Right ventricle myocardium inferior (tissue), 1 donor: ENCODE measurements around the gene KRTAP12-2. TPM values are rescaled to one million over a fixed set of nuclear protein-coding genes. Genes with fewer than 3 reads are reported as not detected.
"Not testable (repeated sequence)": the region's sequence is repeated elsewhere in the genome, so short reads cannot be mapped to it uniquely, and the experiment has no call there.

Experiments
- ATAC-seq: fragments of 200-7000 bp; cut with Tn5 transposase; one replicate; pipeline ENCODE4 v1.9.1; 2020; ENCODE audit warnings: mild to moderate bottlenecking, moderate library complexity
- DNase-seq: peaks from one replicate; pipeline ENCODE4 v3.0.0; 2021; ENCODE audit errors: missing footprints
- intact Hi-C: fragments of 100-400 bp; cut with DNase I; formaldehyde crosslinking; loops from one replicate; pipeline ENCODE4 v1.11.0; 2022
- total RNA-seq: library from RNA; stranded (reverse); fragmentation: NEBNext Ultra II Directional; extraction: Animal tissue kit (Norgen Biotek cat#: 25700); gene quantifications from one replicate; pipeline ENCODE4 v1.2.1, GENCODE V29; 2021
- donor health status: DM: no; HTN: yes; CAD: no; lungs with severe emphysema.

Gene KRTAP12-2
- total RNA-seq, 1 donor from 2014 or later: not detected

DNA sequence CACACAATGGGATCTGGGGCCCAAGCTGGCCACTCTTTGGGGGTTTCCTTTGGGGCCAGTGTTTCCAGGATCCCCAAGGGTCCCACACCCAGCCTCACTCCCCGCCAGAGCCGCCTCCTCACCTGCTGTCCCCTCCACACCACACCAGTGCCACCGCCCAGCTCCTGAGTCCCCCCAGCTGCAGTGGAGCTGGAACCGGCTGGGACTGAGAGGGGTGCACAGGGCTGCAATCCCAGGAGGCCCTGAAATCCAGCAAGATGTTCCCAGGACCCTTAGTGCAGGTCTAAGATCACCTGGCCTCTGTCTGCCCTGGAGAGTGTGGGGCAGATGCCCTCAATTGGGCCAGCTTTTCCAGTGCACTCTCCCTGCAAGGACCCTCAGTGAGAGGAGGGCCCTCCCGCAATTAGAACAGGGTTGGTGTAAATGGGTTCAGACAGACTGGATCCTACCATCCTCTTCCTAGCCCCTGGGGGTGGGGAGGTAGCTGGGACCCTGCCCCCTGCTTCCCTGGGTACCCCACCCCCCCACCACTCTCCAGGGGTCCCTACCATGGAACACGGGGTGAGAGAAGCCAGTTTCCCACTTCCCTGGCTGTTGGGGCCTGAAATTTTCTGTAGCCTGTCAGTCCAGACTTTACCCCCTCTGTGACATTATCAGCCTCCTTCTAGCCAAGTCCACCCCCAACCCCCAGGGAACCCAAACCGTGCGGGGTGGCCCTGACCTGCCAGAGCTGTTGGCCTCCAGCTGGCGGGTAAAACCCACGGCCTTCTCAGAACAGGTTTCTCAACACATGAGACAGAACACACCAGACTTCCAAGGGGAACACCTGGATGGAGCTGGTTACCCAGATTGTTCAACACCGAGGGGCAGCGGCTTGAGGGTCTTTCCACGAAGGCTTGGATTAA lies 37.3 kb upstream of the KRTAP12-2 start:
- intact Hi-C loops: no loop called here
- no peak for ATAC-seq
- peak; percentile 58 for DNase-seq

DNA sequence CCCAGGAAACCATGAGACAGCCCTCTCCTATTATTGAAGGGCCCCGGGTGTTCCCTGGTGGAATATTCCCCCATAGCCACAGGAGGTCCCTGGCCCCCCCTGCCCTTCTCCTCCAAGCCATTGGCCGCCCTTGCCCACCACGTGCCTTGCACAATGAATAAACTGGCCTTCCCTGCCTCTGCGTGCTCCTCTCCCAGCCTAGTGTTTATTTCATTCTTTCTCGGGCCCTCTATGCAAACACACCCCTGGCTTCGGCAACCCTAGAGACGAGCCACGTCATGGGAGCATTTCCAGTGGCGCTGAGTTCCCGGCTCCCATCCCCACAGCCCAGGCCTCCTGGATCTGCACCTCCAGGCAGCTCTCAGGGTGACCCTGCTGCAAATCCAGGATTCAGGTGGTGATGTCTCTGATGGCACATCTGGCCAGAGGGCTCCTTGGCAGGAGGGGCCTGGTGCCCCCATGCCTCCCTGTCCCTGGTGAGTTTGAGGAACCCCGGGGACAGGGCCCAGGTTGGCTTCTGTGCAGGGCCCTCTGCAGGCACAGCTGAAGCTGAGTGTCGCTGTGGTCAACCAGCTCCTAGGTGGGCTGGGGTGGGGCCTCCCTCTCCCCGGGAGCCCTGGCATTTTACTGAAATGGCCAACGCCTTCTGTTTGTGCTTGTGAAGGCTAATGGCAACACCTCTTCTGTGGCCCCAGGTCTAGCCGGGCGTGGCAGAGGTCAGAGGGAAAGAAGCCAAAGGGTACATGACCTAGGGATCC lies 36.4 kb upstream of the KRTAP12-2 start:
- DNase-seq (peak; percentile 50), ATAC-seq (no peak)
- intact Hi-C loops: no loop called here

DNA sequence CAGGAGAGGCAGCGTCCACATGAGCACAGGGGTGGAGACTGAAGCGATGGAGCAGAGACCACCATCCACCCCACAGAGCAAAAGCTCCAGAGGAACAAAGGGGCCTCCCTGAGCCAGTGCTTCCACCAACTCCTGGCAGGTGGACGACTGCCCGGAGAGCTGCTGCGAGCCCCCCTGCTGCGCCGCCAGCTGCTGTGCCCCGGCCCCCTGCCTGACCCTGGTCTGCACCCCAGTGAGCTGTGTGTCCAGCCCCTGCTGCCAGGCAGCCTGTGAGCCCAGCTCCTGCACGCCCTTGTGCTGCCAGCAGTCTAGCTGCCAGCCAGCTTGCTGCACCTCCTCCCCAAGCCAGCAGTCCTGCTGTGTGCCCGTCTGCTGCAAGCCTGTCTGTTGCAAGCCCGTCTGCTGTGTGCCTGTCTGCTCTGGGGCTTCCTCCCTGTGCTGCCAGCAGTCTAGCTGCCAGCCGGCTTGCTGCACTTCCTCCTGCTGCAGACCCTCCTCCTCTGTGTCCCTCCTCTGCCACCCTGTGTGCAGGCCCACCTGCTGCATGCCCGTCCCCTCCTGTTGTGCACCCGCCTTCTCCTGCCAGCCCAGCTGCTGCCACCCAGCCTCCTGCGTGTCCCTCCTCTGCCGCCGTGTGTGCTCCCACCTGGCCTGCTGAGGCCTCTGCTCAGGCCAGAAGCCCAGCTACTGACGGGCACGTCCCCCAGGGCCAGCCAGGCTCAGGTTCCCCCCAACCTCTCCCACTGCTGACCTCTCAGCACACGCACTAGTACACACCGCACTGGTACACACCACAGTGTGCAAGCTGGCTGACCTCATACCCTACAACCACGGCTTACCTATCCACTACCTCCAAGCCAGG lies 35.6 kb upstream of the KRTAP12-2 start:
- DNase-seq: peak; percentile 64

DNA sequence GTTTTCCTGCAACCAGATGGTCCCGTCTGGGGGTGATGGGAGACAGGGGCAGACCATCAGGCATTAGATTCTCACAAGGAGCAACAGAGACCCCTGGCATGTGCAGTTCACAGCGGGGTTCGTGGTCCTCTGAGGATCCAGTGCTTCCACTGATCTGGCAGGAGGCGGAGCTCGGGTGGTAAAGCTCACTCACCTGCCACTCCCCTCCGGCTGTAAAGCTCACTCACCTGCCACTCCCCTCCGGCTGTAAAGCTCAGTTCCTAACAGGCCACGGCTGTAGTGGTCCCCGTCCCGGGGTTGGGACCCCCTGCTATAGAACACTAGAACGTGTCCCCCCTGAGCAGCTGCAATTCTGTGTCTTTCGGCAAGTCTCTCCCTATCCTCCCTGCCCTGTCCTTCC lies 34.8 kb upstream of the KRTAP12-2 start:
- intact Hi-C loops: no loop called here
- ATAC-seq: no peak
- no peak for DNase-seq

More for the DNA sequence above, 35.6 kb upstream of the KRTAP12-2 start:
- intact Hi-C loops: no loop called here
- no peak for ATAC-seq

DNA sequence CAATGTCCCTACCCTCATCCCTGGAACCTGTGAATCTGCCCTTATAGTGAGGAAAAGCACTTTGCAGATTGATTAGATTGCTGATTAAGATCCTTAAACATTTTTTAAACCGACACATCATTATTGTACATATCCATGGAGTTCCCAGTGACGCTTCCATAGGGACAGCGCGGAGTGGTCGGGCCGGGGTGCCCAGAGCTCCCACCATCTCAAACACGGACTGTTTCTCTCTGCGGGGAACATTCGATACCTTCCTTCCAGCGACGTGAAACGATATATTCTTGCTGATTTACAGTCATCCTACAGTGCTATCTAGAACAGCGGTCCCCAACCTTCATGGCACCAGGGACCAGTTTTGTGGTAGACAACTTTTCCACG lies 34.3 kb upstream of the KRTAP12-2 start:
- DNase-seq (no peak), ATAC-seq (no peak)
- intact Hi-C loops: no loop called here

DNA sequence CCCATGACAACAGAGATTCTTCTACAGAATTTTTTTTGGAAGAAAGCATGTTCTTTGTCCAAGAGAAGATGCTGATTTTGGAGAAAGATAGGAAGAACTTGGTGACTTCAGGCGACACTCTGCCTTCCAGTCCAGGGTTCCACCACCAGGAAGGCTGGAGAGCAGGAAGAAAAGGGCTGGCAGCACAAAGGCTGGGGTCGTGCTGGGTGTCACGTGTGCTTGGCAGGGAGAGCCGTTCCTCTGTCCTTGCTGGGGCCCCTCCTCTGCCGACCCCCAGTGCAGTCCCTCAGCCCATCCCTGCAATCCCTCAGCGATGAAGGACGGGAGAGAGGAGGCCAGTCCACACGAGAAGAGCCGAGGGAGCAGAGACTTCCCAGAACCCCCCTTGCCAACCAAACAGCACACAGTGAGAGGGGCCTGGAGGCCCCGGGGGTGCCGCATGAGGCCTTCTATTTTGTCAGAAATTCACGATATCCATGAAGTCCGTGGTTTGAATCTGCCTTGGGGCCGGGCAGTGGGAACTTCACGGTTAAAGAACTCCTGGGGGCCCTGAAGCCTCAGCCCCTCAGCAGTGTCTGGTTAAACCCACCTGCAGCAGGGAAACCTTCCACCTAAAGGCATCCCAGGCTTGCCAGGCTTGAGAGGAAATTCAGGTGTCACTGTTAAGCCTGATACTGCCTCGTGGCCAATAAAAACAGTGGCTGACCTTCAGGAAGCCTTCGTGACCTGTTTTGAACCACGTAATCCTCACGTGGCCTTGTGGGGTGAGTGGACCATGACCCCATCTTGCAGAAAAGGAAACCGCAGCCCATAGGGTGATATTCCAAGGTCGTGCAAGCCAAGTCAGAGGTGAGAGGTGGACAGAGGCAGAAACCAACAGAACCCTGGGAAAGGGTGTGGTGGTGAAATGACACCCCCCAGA lies 33.6 kb upstream of the KRTAP12-2 start:
- intact Hi-C loops: no loop called here
- no peak for ATAC-seq
- no peak for DNase-seq

DNA sequence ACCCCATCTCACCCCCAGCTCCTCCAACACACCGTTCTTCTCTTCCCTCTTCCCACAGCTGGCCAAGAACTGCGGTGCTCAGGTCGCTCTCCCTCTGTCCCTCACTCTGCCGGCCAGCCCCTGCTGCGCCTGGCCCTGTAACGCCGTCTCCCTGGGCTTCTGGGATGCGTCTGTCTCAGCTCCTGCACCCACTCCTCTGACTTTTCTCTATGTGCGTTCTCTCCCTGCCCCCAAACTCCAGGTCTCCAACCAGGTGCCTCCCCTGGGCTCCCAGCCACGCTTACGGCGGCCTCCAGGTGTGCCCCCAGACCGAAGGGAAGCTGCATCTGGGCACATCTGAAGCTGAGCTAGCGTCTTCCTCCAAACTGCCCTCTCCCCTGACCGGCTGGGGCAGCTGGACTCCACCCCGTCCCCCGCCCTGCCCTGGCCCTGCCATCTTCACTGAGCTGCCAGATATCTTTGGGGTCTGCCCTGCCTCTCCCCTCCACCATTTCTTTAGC lies 32.8 kb upstream of the KRTAP12-2 start:
- ATAC-seq (no peak), DNase-seq (peak; percentile 40)
- intact Hi-C loops: no loop called here

DNA sequence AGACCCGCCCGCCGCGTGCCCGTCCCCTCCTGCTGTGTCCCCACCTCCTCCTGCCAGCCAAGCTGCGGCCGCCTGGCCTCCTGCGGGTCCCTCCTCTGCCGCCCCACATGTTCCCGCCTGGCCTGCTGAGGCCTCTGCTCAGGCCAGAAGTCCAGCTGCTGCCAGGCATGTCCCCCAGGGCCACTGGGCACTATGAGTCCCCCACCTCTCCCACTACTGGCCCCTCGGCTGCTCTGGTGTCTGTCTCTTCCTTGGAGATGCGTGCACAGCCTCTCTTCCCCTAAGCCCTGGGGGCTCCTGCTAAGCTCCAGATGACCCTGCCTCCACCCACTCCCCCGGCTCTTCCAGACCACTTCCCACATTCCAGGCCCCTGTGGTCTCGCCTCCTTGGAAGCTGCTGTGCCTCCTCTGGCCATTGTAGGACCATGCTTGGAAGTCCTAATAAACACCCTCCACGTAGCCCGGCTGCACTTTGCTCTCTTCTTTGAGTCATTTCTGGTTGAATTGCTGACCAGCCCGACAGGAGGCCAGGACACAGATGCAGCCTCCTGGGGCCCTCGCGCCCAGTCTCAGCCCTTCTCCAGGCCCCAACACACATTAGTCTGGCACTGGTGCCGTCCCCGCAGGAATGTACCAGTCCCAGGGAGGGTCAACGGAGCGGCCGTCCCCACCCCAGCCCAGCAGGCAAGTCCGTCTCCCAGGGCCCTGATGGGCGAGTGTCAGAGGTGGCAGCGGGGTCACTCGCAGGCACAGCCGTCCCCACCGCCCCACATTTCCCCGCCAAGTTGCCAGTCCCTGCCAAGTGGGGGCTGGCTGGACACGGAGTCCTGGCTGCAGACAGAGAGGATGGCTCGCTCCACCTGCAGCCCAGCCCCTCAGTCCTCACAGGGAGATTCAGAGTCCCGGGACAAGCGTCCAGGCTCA lies 31.3 kb upstream of the KRTAP12-2 start:
- intact Hi-C loops: no loop called here
- no peak for ATAC-seq
- peak; percentile 56 for DNase-seq

DNA sequence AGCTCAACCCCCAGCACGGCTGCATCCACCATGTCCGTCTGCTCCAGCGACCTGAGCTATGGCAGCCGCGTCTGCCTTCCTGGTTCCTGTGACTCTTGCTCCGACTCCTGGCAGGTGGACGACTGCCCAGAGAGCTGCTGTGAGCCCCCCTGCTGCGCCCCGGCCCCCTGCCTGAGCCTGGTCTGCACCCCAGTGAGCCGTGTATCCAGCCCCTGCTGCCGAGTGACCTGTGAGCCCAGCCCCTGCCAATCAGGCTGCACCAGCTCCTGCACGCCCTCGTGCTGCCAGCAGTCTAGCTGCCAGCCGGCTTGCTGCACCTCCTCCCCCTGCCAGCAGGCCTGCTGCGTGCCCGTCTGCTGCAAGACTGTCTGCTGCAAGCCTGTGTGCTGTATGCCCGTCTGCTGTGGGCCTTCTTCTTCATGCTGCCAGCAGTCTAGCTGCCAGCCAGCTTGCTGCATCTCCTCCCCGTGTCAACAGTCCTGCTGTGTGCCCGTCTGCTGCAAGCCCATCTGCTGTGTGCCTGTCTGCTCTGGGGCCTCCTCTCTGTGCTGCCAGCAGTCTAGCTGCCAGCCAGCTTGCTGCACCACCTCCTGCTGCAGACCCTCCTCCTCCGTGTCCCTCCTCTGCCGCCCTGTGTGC lies 30.6 kb upstream of the KRTAP12-2 start, which contains the start of gene KRTAP10-12:
KRTAP10-12 (plus strand) TSS at position 1 of the 639 bp plus-strand sequence; CDS start at position 31, 30 bp downstream.
- ATAC-seq, DNase-seq, intact Hi-C loops: not testable (repeated sequence)

DNA sequence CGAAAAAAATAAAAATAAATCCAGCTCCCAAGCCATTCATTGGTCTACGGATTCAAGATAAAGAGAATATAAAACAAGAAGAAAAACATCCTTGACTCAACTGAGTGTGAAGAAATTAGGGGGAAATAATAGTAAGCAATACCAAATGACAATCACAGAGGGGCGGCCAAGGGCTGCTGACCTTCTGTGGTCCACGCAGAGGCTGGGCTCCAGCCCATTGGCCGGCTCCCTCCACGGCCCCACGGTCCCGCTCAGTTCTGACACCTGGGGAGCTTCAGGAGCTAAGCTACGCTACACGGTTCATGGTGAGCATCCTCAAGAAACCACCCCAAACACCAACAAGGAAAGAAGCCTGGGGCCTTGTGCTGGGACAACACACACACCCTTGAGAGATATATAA lies 29.8 kb upstream of the KRTAP12-2 start:
- intact Hi-C loops: no loop called here
- ATAC-seq: no peak
- no peak for DNase-seq

DNA sequence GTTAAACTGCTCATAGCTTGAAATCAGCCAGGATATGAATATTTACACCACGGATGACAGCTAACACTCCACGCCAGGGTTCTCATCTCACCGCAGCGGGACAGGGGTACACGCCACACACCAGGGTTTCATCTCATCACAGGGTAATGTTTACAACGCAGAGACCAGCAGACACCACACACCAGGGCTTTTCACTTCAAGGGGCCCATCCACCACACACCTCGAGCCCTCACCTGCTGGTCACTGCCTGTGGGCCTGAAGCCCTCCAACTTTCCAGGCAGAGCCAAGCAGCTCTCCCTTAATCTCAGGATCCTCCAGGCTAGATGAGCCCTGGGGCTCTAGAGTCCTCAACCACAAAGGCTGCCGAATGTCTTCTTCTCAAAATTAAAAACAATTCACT lies 28.9 kb upstream of the KRTAP12-2 start:
- ATAC-seq: no peak
- intact Hi-C loops: no loop called here

DNA sequence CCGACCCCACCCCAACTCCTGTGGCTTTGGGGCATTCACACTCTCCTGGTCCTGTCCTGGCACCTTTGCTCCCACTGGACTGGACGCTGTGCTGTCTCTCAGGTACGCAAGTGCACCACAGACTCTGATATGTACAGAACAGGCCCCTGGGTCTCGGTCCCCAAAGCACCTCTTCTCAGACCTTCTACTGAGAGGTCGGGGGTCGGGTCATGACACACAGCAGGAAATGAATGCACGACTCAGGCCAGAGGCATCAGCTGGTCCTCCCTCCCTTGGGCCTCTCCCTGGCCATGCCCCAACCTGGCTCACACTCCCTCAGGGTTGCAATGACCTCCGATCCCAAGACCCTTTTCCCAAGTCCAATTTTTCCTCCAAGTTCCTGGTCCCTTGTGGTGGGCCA lies 28.5 kb upstream of the KRTAP12-2 start:
- ATAC-seq: no peak
- intact Hi-C loops: no loop called here

More for the DNA sequence above, 28.9 kb upstream of the KRTAP12-2 start:
- DNase-seq: no peak

DNA sequence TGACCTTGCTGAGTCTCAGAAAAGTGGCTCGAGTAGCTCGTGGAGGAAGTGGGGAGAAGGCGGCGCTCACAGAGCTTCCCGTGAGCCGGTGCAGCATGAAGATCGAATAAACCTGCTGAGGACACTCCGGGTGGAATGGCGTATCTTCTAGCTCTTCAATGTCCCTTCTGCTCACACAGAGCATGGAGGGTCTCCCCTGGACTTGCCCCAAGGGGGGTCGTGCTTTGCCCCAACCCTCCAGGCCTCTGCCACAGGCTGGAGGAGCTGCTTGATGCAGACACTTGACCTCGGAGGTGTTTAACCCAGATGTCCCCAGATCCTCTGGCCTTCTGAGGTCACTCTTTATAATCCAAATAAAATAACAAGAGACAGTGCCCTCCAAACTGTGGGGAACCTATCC lies 28.0 kb upstream of the KRTAP12-2 start:
- intact Hi-C loops: no loop called here
- no peak for ATAC-seq
- DNase-seq: no peak

More for the DNA sequence above, 28.5 kb upstream of the KRTAP12-2 start:
- DNase-seq: no peak

DNA sequence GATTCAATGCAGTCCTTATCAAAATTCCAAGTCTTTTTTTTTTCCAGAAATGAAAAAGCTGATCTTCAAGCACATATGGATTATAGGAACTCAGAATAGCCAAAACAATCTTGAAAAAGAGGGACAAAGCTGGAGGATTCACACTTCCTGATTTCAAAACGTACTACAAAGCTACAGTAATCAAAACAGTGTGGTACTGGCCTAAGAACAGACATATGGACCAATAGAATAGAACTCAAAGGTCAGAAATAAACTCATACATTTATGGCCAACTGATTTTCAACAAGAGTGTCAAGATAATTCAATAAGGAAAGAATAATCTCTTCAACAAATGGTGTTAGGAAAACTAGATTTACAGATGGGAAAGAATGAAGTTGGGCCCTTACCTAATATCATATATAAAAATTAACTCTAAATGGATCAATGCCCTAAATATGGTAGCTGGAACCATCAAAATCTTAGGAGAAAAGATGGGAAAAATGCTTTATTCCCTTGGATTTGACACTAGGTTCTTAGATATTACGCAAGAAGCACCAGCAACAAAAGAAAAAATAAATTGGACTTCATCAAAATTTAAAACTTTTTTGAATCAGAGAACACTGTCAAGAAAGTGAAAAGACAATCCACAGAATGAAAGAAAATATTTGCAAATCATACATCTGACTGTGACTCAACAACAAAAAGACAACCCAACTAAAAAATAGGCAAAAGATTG lies 26.2 kb upstream of the KRTAP12-2 start:
- intact Hi-C loops: no loop called here
- DNase-seq (no peak), ATAC-seq (no peak)

DNA sequence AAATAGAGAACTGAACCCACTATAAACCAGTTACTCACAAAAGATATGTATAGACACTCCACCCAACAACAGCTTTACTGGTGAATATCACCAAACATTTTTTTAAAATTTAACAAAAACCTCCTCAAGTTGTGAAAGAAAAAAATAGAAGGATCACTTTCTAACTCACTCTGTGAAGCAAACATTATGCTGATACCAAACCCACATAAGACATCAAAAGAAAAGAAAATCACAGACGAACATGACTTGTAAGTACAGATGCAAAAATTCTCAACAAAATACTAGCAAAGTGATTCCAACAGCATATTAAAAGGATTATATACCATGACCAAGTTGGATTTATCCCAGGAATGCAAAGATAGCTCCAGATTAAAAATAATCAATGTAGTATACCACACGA lies 25.0 kb upstream of the KRTAP12-2 start:
- DNase-seq (no peak), ATAC-seq (no peak)
- intact Hi-C loops: no loop called here

DNA sequence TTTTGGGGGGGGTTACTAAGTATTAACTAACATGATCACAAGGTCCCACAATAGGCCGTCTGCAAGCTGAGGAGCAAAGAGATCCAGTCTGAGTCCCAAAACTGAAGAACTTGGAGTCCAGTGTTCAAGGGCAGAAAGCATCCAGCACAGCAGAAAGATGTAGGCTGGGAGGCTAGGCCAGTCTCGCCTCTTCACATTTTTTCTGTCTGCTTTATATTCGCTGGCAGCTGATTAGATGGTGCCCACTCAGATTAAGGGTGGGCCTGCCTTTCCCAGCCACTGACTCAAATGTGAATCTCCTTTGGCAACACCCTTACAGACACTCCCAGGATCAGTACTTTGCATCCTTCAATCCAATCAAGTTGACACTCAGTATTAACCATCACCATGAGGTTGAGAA lies 23.0 kb upstream of the KRTAP12-2 start:
- DNase-seq, intact Hi-C loops, ATAC-seq: not testable (repeated sequence)
